GM10248 (cell line): ENCODE measurements around the gene FBP1.

Experiments used
- CTCF ChIA-PET: fragments of 300-600 bp; sonication (Branson Sonifier 250); formaldehyde crosslinking; extraction: SDS; loops from one replicate; lab custom pipeline; 2021; ENCODE audit warnings: antibody characterized with exemption; lab: Yijun Ruan, JAX
- POLR2A ChIA-PET: fragments of 350-650 bp; sonication (Branson Sonifier 250); formaldehyde crosslinking; extraction: SDS; loops from one replicate; lab custom pipeline; 2020; ENCODE audit warnings: antibody characterized with exemption; lab: Yijun Ruan, JAX
- DNase-seq: peaks from one replicate; pipeline ENCODE4 v3.0.0; 2012; ENCODE audit errors: extremely low spot score
- CTCF ChIP-seq: IDR thresholded peaks from 2 replicates; pipeline ENCODE4 v1.5.1; 2012; ENCODE audit warnings: mild to moderate bottlenecking, low read depth; ENCODE audit errors: extremely low read depth, missing control alignments, control extremely low read depth

FBP1 gene

GRCh38 chr9:94649100-94649819 is 9.9 kb upstream of the FBP1 start:
- no peak for DNase-seq
- TF ChIP-seq CTCF: no peak
- ChIA-PET CTCF (interaction anchor here (0.7 to 1.2 kb wide), 3 partner anchors 11 to 519 kb away, joined by 3 to 6 read pairs (median 3); no protein-coding TSS in a partner anchor), POLR2A (interaction anchor here (0.6 kb wide), 1 partner anchor 57 kb away, joined by 4 read pairs; no protein-coding TSS in a partner anchor)

- no peak for TF ChIP-seq CTCF
- ChIA-PET POLR2A (no interaction called here), CTCF (no interaction called here)
- DNase-seq: no peak
These were observed 8.9 kb upstream of the FBP1 start for GRCh38 chr9:94648185-94648584.

- no peak for DNase-seq
- CTCF ChIA-PET: interaction anchor here (0.9 to 1.4 kb wide), 5 partner anchors 9 to 23 kb away, joined by 3 to 4 read pairs (median 3); no protein-coding TSS in a partner anchor
- POLR2A ChIA-PET: no interaction called here
- TF ChIP-seq CTCF: no peak
These were observed 6.6 kb upstream of the FBP1 start for GRCh38 chr9:94645901-94646300.

GRCh38 chr9:94644543-94644942 is 5.2 kb upstream of the FBP1 start:
- no peak for DNase-seq
- CTCF ChIA-PET: interaction anchor here (1.4 kb wide), 1 partner anchor 11 kb away, joined by 3 read pairs; no protein-coding TSS in a partner anchor
- TF ChIP-seq CTCF: no peak
- POLR2A ChIA-PET: no interaction called here

GRCh38 chr9:94643741-94644140 is 4.4 kb upstream of the FBP1 start:
- ChIA-PET POLR2A (no interaction called here), CTCF (no interaction called here)
- no peak for TF ChIP-seq CTCF
- DNase-seq: no peak

- no peak for DNase-seq
- ChIA-PET POLR2A (no interaction called here), CTCF (interaction anchor here (1.1 kb wide), 1 partner anchor 20 kb away, joined by 3 read pairs; no protein-coding TSS in a partner anchor)
- no peak for TF ChIP-seq CTCF
These were observed 3.9 kb upstream of the FBP1 start for GRCh38 chr9:94643176-94643575.
